A549 (cell line): ENCODE results near the gene ZNF91.

Source experiments
- CEBPB ChIP-seq, 2 experiments: fragments of >200 bp in 1 of 2; sonication (Bioruptor Twin) in 1 of 2; formaldehyde crosslinking in 1 of 2; IDR thresholded peaks; 2 replicates each; pipeline ENCODE4 v1.6.1; 2012 to 2016
- CTCF ChIP-seq: fragments of >200 bp; sonication (Bioruptor Twin); formaldehyde crosslinking; IDR thresholded peaks from 3 replicates; pipeline ENCODE4 v1.5.1; 2016
- E2F6 ChIP-seq: IDR thresholded peaks from 2 replicates; pipeline ENCODE4 v1.6.1; 2012; ENCODE audit warnings: low read depth, borderline replicate concordance
- EP300 ChIP-seq, 2 experiments: fragments of >200 bp; sonication (Bioruptor Twin); formaldehyde crosslinking; IDR thresholded peaks; 2 replicates in 1 of 2; 3 replicates in 1 of 2; pipeline ENCODE4 v1.6.1; 2016 to 2017
- HDAC2 ChIP-seq: fragments of 200-600 bp; sonication (generic); IDR thresholded peaks from 2 replicates; pipeline ENCODE4 v1.6.1; 2016
- JUNB ChIP-seq: fragments of >200 bp; sonication (Bioruptor Twin); formaldehyde crosslinking; IDR thresholded peaks from 2 replicates; pipeline ENCODE4 v1.6.1; 2016
- MAZ ChIP-seq: fragments of 150-350 bp; IDR thresholded peaks from 2 replicates; pipeline ENCODE4 v1.6.1; 2014; ENCODE audit warnings: antibody characterized with exemption, low read depth, low read length, borderline replicate concordance
- PBX3 ChIP-seq: IDR thresholded peaks from 2 replicates; pipeline ENCODE4 v1.6.1; 2012
- RAD21 ChIP-seq, 2 experiments: fragments of >200 bp in 1 of 2; sonication (Bioruptor Twin) in 1 of 2; formaldehyde crosslinking in 1 of 2; IDR thresholded peaks in 1 of 2; conservative IDR thresholded peaks in 1 of 2; 2 replicates in 1 of 2; 3 replicates in 1 of 2; pipeline ENCODE4 v1.6.1; 2012 to 2018; ENCODE audit warnings: inconsistent platforms in 1 of 2
- RCOR1 ChIP-seq: fragments of 150-350 bp; IDR thresholded peaks from 2 replicates; pipeline ENCODE4 v1.6.1; 2014; ENCODE audit warnings: antibody characterized with exemption, low read length, low read depth

- no peak for TF ChIP-seq RAD21 (conservative IDR thresholded peaks at IDR 0.05 in 1 of 2, IDR thresholded peaks at IDR 0.05 in 1 of 2)
- no peak for TF ChIP-seq PBX3
- no peak for TF ChIP-seq EP300 (IDR thresholded peaks at IDR 0.05)
- no peak for TF ChIP-seq CTCF
- no peak for TF ChIP-seq E2F6
- no peak for TF ChIP-seq HDAC2
- TF ChIP-seq MAZ: no peak
- TF ChIP-seq CEBPB (IDR thresholded peaks at IDR 0.05): no peak
- TF ChIP-seq RCOR1: no peak
- no peak for TF ChIP-seq JUNB
These were observed 51.7 kb downstream of the ZNF91 start for GRCh38 chr19:23343434-23344010.
